Measurements from ENCODE around the gene GAREM1.

DNA sequence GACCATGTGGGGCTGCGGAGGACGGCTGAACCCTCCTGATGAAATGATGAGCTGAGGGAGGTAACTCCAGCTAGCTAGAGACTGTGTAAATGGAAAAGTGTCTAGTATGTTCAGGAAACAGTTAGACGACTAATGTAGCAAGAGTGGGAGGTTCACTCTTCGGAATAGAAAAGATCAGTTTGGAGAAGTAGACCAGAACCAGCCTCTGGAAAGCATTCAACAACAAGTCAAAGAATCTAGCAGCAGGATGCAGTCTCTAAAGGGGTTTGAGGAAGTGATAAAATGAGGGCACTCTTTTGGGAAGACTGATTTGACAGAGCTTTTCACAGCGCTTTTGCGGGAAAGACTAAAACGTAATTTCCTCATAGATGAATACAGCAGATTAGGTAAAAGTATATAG is 79.6 kb downstream of the GAREM1 start:
- TF ChIP-seq, protein P1, sequence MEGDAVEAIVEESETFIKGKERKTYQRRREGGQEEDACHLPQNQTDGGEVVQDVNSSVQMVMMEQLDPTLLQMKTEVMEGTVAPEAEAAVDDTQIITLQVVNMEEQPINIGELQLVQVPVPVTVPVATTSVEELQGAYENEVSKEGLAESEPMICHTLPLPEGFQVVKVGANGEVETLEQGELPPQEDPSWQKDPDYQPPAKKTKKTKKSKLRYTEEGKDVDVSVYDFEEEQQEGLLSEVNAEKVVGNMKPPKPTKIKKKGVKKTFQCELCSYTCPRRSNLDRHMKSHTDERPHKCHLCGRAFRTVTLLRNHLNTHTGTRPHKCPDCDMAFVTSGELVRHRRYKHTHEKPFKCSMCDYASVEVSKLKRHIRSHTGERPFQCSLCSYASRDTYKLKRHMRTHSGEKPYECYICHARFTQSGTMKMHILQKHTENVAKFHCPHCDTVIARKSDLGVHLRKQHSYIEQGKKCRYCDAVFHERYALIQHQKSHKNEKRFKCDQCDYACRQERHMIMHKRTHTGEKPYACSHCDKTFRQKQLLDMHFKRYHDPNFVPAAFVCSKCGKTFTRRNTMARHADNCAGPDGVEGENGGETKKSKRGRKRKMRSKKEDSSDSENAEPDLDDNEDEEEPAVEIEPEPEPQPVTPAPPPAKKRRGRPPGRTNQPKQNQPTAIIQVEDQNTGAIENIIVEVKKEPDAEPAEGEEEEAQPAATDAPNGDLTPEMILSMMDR (IDR thresholded peaks at IDR 0.05; ENCODE audit: low read length) = no peak
- no peak for TF ChIP-seq EZH2 (IDR thresholded peaks at IDR 0.05; ENCODE audit: borderline replicate concordance, low read length)
